B cell (primary cell): ENCODE results near the gene CYP27A1. TPM values are rescaled to one million over a fixed set of nuclear protein-coding genes. Genes with fewer than 3 reads are reported as not detected.

ENCODE experiments used
- ATAC-seq: fragments of 200-7000 bp; cut with Tn5 transposase; one replicate; pipeline ENCODE4 v1.10.0; 2021; ENCODE audit warnings: low read depth, mild to moderate bottlenecking, moderate number of reproducible peaks, moderate library complexity
- CTCF ChIA-PET: fragments of 350-600 bp; sonication (Branson Sonifier 250); formaldehyde crosslinking; loops from one replicate; lab custom pipeline; 2021; ENCODE audit warnings: antibody characterized with exemption, inconsistent platforms; lab: Charles Lee
- POLR2A ChIA-PET: fragments of 350-600 bp; sonication (Branson Sonifier 250); formaldehyde crosslinking; loops from one replicate; lab custom pipeline; 2021; ENCODE audit warnings: antibody characterized with exemption; lab: Charles Lee
- DNase-seq: peaks from one replicate; pipeline ENCODE4 v3.0.0; 2013
- H2AFZ ChIP-seq: 2 replicates; pipeline ENCODE4 v1.6.1; 2012; ENCODE audit warnings: mild to moderate bottlenecking, low read depth, low read length; ENCODE audit not compliant: insufficient read depth, poor library complexity, severe bottlenecking
- H3K27ac ChIP-seq, 2 donors: 1 replicate in 1 of 2; 2 replicates in 1 of 2; pipeline ENCODE4 v1.5.1; 2012 to 2013; ENCODE audit warnings: low read length in 2 of 2, mild to moderate bottlenecking in 2 of 2, moderate library complexity in 1 of 2
- H3K27me3 ChIP-seq, 4 experiments: fragments of 200-600 bp in 1 of 4; sonication (generic) in 1 of 4; replicated peaks in 1 of 4; 1 replicate in 2 of 4; 2 replicates in 2 of 4; pipeline versions ENCODE4 v1.6.1 to v1.7.0; 2013 to 2016; ENCODE audit warnings: low read length in 3 of 4, mild to moderate bottlenecking in 2 of 4, mixed read lengths in 1 of 4, moderate library complexity in 1 of 4; ENCODE audit not compliant: insufficient read depth in 4 of 4, control insufficient read depth in 3 of 4; ENCODE audit errors: control extremely low read depth in 1 of 4
- H3K36me3 ChIP-seq, 2 experiments: replicated peaks in 1 of 2; 1 replicate in 1 of 2; 2 replicates in 1 of 2; pipeline versions ENCODE4 v1.6.1 to v1.7.1; 2013; ENCODE audit warnings: low read length in 1 of 2; ENCODE audit not compliant: insufficient read depth in 2 of 2, control insufficient read depth in 1 of 2; ENCODE audit errors: control extremely low read depth in 1 of 2, extremely low read depth in 1 of 2
- H3K4me1 ChIP-seq, 2 donors: fragments of 200-600 bp in 1 of 2; sonication (generic) in 1 of 2; 1 replicate in 1 of 2; 2 replicates in 1 of 2; pipeline versions ENCODE4 v1.5.1 to v1.6.1; 2013 to 2017; ENCODE audit warnings: low read length in 2 of 2; ENCODE audit not compliant: control insufficient read depth in 2 of 2, insufficient read depth in 2 of 2
- H3K4me2 ChIP-seq: replicated peaks from 2 replicates; pipeline ENCODE3; 2012; ENCODE audit warnings: mild to moderate bottlenecking, low read depth, low read length; ENCODE audit not compliant: poor library complexity, severe bottlenecking
- H3K4me3 ChIP-seq, 5 experiments: fragments of 200-600 bp in 1 of 5; sonication (generic) in 1 of 5; 1 replicate in 3 of 5; 2 replicates in 2 of 5; pipeline versions ENCODE4 v1.5.1 to v1.7.0; 2011 to 2016; ENCODE audit warnings: low read length in 4 of 5, mild to moderate bottlenecking in 4 of 5, low read depth in 2 of 5, control low read depth in 1 of 5, moderate library complexity in 1 of 5; ENCODE audit not compliant: insufficient read depth in 1 of 5; ENCODE audit errors: control extremely low read depth in 1 of 5, extremely low read depth in 1 of 5
- H3K79me2 ChIP-seq: fragments of 200-600 bp; sonication (generic); one replicate; pipeline ENCODE4 v1.6.0; 2016; ENCODE audit warnings: low read length; ENCODE audit not compliant: control insufficient read depth, insufficient read depth
- H3K9ac ChIP-seq: fragments of 200-600 bp; sonication (generic); 2 replicates; pipeline ENCODE4 v1.6.1; 2017; ENCODE audit warnings: mild to moderate bottlenecking, low read length, moderate library complexity
- H3K9me3 ChIP-seq, 3 donors: one replicate each; pipeline versions ENCODE4 v1.6.1 to v1.7.1; 2013; ENCODE audit warnings: low read length in 2 of 3; ENCODE audit not compliant: control insufficient read depth in 2 of 3, insufficient read depth in 1 of 3; ENCODE audit errors: control extremely low read depth in 1 of 3
- H4K20me1 ChIP-seq: 2 replicates; pipeline ENCODE4 v1.6.0; 2012; ENCODE audit warnings: mild to moderate bottlenecking, low read length; ENCODE audit not compliant: insufficient read depth, control insufficient read depth, poor library complexity, severe bottlenecking
- H3K27ac Mint-ChIP-seq: one replicate; pipeline ENCODE4 v1.8.0; 2021; ENCODE audit warnings: mixed read lengths
- H3K27me3 Mint-ChIP-seq: one replicate; pipeline ENCODE4 v1.8.0; 2021; ENCODE audit warnings: mixed read lengths
- H3K4me1 Mint-ChIP-seq: one replicate; pipeline ENCODE4 v1.8.0; 2021; ENCODE audit warnings: mixed read lengths
- H3K4me3 Mint-ChIP-seq: one replicate; pipeline ENCODE4 v1.8.0; 2021; ENCODE audit warnings: mixed read lengths
- H3K9me3 Mint-ChIP-seq: one replicate; pipeline ENCODE4 v1.8.0; 2022; ENCODE audit warnings: mixed read lengths; ENCODE audit not compliant: insufficient read depth
- CTCF ChIP-seq: fragments of 200-600 bp; IDR thresholded peaks from one replicate; pipeline ENCODE4 v1.8.0; 2022; ENCODE audit warnings: antibody characterized with exemption, mild to moderate bottlenecking
- EZH2 ChIP-seq: IDR thresholded peaks from 2 replicates; pipeline ENCODE4 v1.6.1; 2012; ENCODE audit warnings: borderline replicate concordance, low read depth, mild to moderate bottlenecking, moderate library complexity, low read length; ENCODE audit not compliant: insufficient read depth, poor library complexity, severe bottlenecking
- WGBS: methylation state at CpG from one replicate; pipeline ENCODE4 v1.1.5; 2013; ENCODE audit warnings: missing lambda C conversion rate; ENCODE audit not compliant: insufficient coverage; 5-methylcytosine and 5-hydroxymethylcytosine counted together
- intact Hi-C: fragments of 100-400 bp; cut with micrococcal nuclease; formaldehyde crosslinking; loops from one replicate; pipeline ENCODE4 v1.10.0; 2022
- polyA plus RNA-seq: library from polyadenylated mRNA; depleted of rRNA; stranded (reverse); fragments of >200 nt; gene quantifications from 2 replicates; pipeline ENCODE4 v1.2.3, GENCODE V29; 2012
- total RNA-seq, 2 donors: library from RNA; stranded (reverse); fragments of 120-200 nt in 1 of 2; gene quantifications; 1 replicate in 1 of 2; 2 replicates in 1 of 2; pipeline versions ENCODE4 v1.2.3 to v1.2.4, GENCODE V29; 2013 to 2022

Gene CYP27A1
- total and polyA plus RNA-seq, 2 donors (not counting 1 experiment from before 2014, with no cell fraction given), result 0.39 to 1.1 TPM

- no peak for ATAC-seq
- H3K79me2 ChIP-seq, result no peaks in the 10 kb centered on the region
- H3K9me3 ChIP-seq, result peaks cover 6 to 10% (median 8%) of the 10 kb centered on the region in 3 donors
- DNase-seq, result no peak
- Mint-ChIP-seq H3K27me3 (peaks cover 49% of the 10 kb centered on the region), H3K27ac (no peak overlapping the region), H3K4me3 (no peak overlapping the region), H3K9me3 (peaks cover 8% of the 10 kb centered on the region), H3K4me1 (no peaks in the 10 kb centered on the region)
- intact Hi-C loops, result no loop called here
- TF ChIP-seq EZH2 (no peak), CTCF (no peak)
- H3K4me3 ChIP-seq, result no peak overlapping the region
- H3K36me3 ChIP-seq, result no peaks in the 10 kb centered on the region
- H2AFZ ChIP-seq, result no peak overlapping the region
- CTCF ChIA-PET, result no interaction called here
- WGBS, result 0% methylated on average over 2 of the region's 10 CpGs
- no peak overlapping the region for H3K9ac ChIP-seq
- H4K20me1 ChIP-seq, result no peaks in the 10 kb centered on the region
- peaks cover 0 to 28% (median 12%) of the 10 kb centered on the region in 4 experiments for H3K27me3 ChIP-seq
- no peaks in the 10 kb centered on the region for H3K4me1 ChIP-seq
- POLR2A ChIA-PET, result interaction anchor here (0.7 kb wide), 1 partner anchor 10 kb away, joined by 11 read pairs; no protein-coding TSS in a partner anchor
- no peak overlapping the region for H3K27ac ChIP-seq
- H3K4me2 ChIP-seq, result no peak overlapping the region
Measured at GRCh38 chr2:218806346-218806978, 24.5 kb downstream of the CYP27A1 start.

- Histone ChIP-seq H4K20me1 (no peaks in the 10 kb centered on the region), H3K27ac (no peak overlapping the region), H2AFZ (no peak overlapping the region), H3K79me2 (no peaks in the 10 kb centered on the region), H3K4me1 (no peaks in the 10 kb centered on the region), H3K4me3 (no peak overlapping the region), H3K9ac (no peak overlapping the region), H3K36me3 (no peaks in the 10 kb centered on the region), H3K4me2 (no peak overlapping the region), H3K27me3 (peaks cover 0 to 34% (median 12%) of the 10 kb centered on the region in 4 experiments), H3K9me3 (peaks cover 5 to 10% (median 8%) of the 10 kb centered on the region in 3 donors)
- POLR2A ChIA-PET, result interaction anchor here (0.7 kb wide), 1 partner anchor 687 kb away, joined by 4 read pairs; no protein-coding TSS in a partner anchor
- Mint-ChIP-seq H3K27me3 (peaks cover 58% of the 10 kb centered on the region), H3K4me3 (no peak overlapping the region), H3K27ac (no peak overlapping the region), H3K4me1 (no peaks in the 10 kb centered on the region), H3K9me3 (peaks cover 8% of the 10 kb centered on the region)
- DNase-seq (no peak), ATAC-seq (no peak)
- TF ChIP-seq CTCF (no peak), EZH2 (no peak)
- WGBS, result no CpG with 5 or more reads among the region's 4 CpGs
- intact Hi-C loops, result no loop called here
- CTCF ChIA-PET, result no interaction called here
Measured at GRCh38 chr2:218807626-218808025, 25.7 kb downstream of the CYP27A1 start.
